GM19372 (cell line): ENCODE data around the gene SLX4.

Source experiments
- ATAC-seq: cut with Tn5 transposase; IDR thresholded peaks from one replicate; pipeline ENCODE4 v1.9.1; 2021; ENCODE audit warnings: mild to moderate bottlenecking, low read depth, moderate library complexity; ENCODE audit not compliant: unreplicated experiment

Gene SLX4

GRCh38 chr16:3561626-3562025 is 49.8 kb downstream of the SLX4 start:
- no peak for ATAC-seq

- no peak for ATAC-seq
These were observed 57.0 kb downstream of the SLX4 start for GRCh38 chr16:3554351-3554928.

GRCh38 chr16:3553138-3553923 is 58.1 kb downstream of the SLX4 start:
- ATAC-seq: no peak

GRCh38 chr16:3550851-3551847 is 60.3 kb downstream of the SLX4 start:
- ATAC-seq: no peak

- no peak for ATAC-seq
These were observed 61.5 kb downstream of the SLX4 start for GRCh38 chr16:3549906-3550305.

GRCh38 chr16:3548859-3549258 is 62.5 kb downstream of the SLX4 start:
- ATAC-seq: no peak

GRCh38 chr16:3548445-3548844 is 63.0 kb downstream of the SLX4 start:
- ATAC-seq: no peak

GRCh38 chr16:3546986-3547682 is 64.3 kb downstream of the SLX4 start:
- ATAC-seq: no peak

- no peak for ATAC-seq
These were observed 68.6 kb downstream of the SLX4 start for GRCh38 chr16:3542601-3543373.

GRCh38 chr16:3541527-3542155 is 69.8 kb downstream of the SLX4 start:
- ATAC-seq: no peak

- ATAC-seq: no peak
These were observed 73.2 kb downstream of the SLX4 start for GRCh38 chr16:3538222-3538621.

- no peak for ATAC-seq
These were observed 74.6 kb downstream of the SLX4 start for GRCh38 chr16:3536851-3537250.

GRCh38 chr16:3536271-3536731 is 75.1 kb downstream of the SLX4 start:
- no peak for ATAC-seq

GRCh38 chr16:3534126-3534525 is 77.3 kb downstream of the SLX4 start:
- no peak for ATAC-seq

- ATAC-seq: no peak
These were observed 78.7 kb downstream of the SLX4 start for GRCh38 chr16:3532741-3533140.
